Large intestine (tissue), 3 donors: Measurements from ENCODE around the gene DIP2C. TPM values are rescaled to one million over a fixed set of nuclear protein-coding genes. Genes with fewer than 3 reads are reported as not detected.

Source experiments
- DNase-seq, 2 donors: peaks; one replicate each; pipeline versions ENCODE4 v3.0.0 to v3.0.0-alpha.2; 2013
- H3K27ac ChIP-seq: one replicate; pipeline ENCODE4 v1.5.1; 2013; ENCODE audit warnings: low read length
- H3K27me3 ChIP-seq: 2 replicates; pipeline ENCODE4 v1.6.1; 2013; ENCODE audit warnings: low read length; ENCODE audit not compliant: control insufficient read depth, insufficient read depth
- H3K36me3 ChIP-seq: 2 replicates; pipeline ENCODE4 v1.6.1; 2013; ENCODE audit warnings: low read length; ENCODE audit not compliant: control insufficient read depth, insufficient read depth
- H3K4me1 ChIP-seq: one replicate; pipeline ENCODE4 v1.6.1; 2013; ENCODE audit warnings: low read length; ENCODE audit not compliant: control insufficient read depth, insufficient read depth
- H3K4me3 ChIP-seq: one replicate; pipeline ENCODE4 v1.5.1; 2013; ENCODE audit warnings: low read length
- H3K9me3 ChIP-seq: one replicate; pipeline ENCODE4 v1.6.1; 2013; ENCODE audit warnings: mild to moderate bottlenecking, low read depth, low read length, moderate library complexity; ENCODE audit not compliant: control insufficient read depth
- WGBS: methylation state at CpG from one replicate; pipeline ENCODE4 v1.1.5; 2013; ENCODE audit warnings: low lambda C conversion rate; ENCODE audit not compliant: insufficient coverage; 5-methylcytosine and 5-hydroxymethylcytosine counted together
- polyA plus RNA-seq: library from polyadenylated mRNA; unstranded; fragments of 120-200 nt; gene quantifications from one replicate; pipeline ENCODE4 v1.2.1, GENCODE V29; 2013

Gene DIP2C
- polyA plus RNA-seq, 1 donor: 16.5 TPM

DNA sequence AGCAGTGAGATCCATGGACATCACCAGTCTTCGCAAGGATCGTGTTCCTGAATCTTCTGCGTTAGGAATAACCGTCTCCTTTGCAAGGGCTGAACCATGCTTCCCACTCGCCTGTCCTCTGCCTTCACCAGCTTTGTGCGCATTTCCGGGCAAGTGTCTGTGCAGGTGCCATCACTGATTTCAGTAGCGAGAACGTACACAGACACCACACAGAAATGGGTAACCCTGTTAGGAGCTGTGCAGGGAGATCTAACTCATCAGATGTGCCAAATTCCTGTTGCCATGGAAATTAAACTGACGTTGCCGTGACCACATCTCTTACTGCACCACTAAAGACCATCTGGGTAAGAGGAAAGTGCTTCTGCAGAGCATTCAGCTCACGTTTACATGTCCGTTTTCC lies 146.3 kb downstream of the DIP2C start:
- no CpG with 5 or more reads among the region's 13 CpGs for WGBS
- Histone ChIP-seq H3K4me3 (no peak overlapping the region), H3K27ac (no peak overlapping the region), H3K9me3 (no peaks in the 10 kb centered on the region), H3K27me3 (no peaks in the 10 kb centered on the region), H3K36me3 (no peaks in the 10 kb centered on the region), H3K4me1 (peaks cover 14% of the 10 kb centered on the region)
- DNase-seq: no peak

GRCh38 chr10:541750-542371 lies 147.6 kb downstream of the DIP2C start:
- WGBS: no CpG with 5 or more reads among the region's 16 CpGs
- H3K36me3 ChIP-seq: no peaks in the 10 kb centered on the region
- DNase-seq: peak in 1 of 2 donors; percentile 57
- H3K4me3 ChIP-seq: no peak overlapping the region
- no peaks in the 10 kb centered on the region for H3K27me3 ChIP-seq
- no peak overlapping the region for H3K27ac ChIP-seq
- H3K4me1 ChIP-seq: peaks cover 9% of the 10 kb centered on the region
- no peaks in the 10 kb centered on the region for H3K9me3 ChIP-seq

DNA sequence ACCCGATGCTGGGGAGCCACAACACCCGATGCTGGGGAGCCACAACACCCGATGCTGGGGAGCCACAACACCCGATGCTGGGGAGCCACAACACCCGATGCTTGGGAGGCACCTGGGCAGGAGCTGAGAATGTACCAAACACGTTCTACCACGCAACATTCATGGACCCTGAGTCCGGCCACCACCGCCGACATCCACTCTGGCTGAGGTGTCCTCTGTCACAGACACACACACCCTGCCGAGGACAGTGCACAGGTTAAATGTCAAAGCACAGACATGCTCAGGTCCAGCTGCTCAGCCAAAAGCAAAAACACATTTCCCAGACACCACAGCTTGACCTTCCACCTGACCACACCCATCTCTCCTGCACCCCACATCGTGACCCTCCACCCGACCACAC lies 148.4 kb downstream of the DIP2C start:
- peaks cover 3% of the 10 kb centered on the region for H3K4me1 ChIP-seq
- no CpG with 5 or more reads among the region's 13 CpGs for WGBS
- H3K27me3 ChIP-seq: no peaks in the 10 kb centered on the region
- no peaks in the 10 kb centered on the region for H3K9me3 ChIP-seq
- H3K27ac ChIP-seq: no peak overlapping the region
- no peak for DNase-seq
- H3K36me3 ChIP-seq: no peaks in the 10 kb centered on the region
- H3K4me3 ChIP-seq: no peak overlapping the region

DNA sequence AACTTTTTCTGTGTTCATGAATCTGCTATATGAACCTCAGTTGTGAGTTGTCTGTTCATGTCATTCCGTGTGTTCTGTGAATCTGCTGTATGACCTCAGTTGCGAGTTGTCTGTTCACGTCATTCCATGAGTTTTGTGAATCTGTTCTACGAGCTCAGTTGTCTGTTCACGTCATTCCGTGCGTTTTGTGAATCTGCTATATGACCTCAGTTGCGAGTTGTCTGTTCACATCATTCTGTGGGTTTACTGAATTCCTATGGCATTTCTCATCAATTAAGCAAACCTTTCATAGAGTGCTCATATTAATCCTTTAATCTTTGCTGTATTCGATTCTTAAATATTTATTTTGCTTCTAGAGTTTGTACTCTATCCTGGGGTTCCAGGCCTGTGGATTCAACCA lies 150.6 kb downstream of the DIP2C start:
- no peaks in the 10 kb centered on the region for H3K36me3 ChIP-seq
- H3K9me3 ChIP-seq: no peaks in the 10 kb centered on the region
- H3K4me3 ChIP-seq: no peak overlapping the region
- H3K27me3 ChIP-seq: no peaks in the 10 kb centered on the region
- peaks cover 3% of the 10 kb centered on the region for H3K4me1 ChIP-seq
- WGBS: 93% methylated on average over 5 of the region's 9 CpGs
- no peak overlapping the region for H3K27ac ChIP-seq
- DNase-seq: no peak

DNA sequence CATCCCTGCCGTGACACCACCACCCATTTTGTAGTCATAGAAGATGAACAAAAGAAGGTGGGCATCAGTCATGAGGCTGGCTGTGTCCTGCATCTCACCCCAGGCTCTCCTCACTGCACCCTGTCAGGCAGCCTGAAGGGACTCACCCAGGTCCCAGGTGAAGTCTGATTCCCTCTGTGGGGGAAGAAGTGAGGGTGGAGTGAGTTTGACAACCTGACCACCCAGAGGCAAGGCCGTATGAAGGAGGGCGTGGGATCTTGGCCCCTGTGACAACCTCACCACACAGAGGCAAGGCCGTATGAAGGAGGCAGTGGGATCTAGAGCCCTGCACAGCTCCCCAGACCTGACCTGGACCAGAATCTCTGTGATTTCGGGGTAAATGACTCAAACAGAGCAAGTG lies 152.5 kb downstream of the DIP2C start:
- Histone ChIP-seq H3K27ac (no peak overlapping the region), H3K4me1 (peaks cover 3% of the 10 kb centered on the region), H3K36me3 (no peaks in the 10 kb centered on the region), H3K4me3 (no peak overlapping the region), H3K9me3 (no peaks in the 10 kb centered on the region), H3K27me3 (no peaks in the 10 kb centered on the region)
- DNase-seq: no peak
- 100% methylated on average over 1 of the region's 5 CpGs for WGBS

GRCh38 chr10:536371-536925 lies 153.0 kb downstream of the DIP2C start:
- DNase-seq: no peak
- WGBS: no CpG with 5 or more reads among the region's 9 CpGs
- H3K4me1 ChIP-seq: no peaks in the 10 kb centered on the region

GRCh38 chr10:535952-536351 lies 153.5 kb downstream of the DIP2C start:
- DNase-seq: no peak
- 80% methylated on average over 1 of the region's 8 CpGs for WGBS

More at GRCh38 chr10:536371-536925, 153.0 kb downstream of the DIP2C start:
- Histone ChIP-seq H3K9me3 (no peaks in the 10 kb centered on the region), H3K27ac (no peak overlapping the region), H3K36me3 (no peaks in the 10 kb centered on the region), H3K4me3 (no peak overlapping the region), H3K27me3 (no peaks in the 10 kb centered on the region)

GRCh38 chr10:535051-535450 lies 154.4 kb downstream of the DIP2C start:
- H3K36me3 ChIP-seq: no peaks in the 10 kb centered on the region
- H3K9me3 ChIP-seq: no peaks in the 10 kb centered on the region
- H3K4me1 ChIP-seq: no peaks in the 10 kb centered on the region
- no peak overlapping the region for H3K4me3 ChIP-seq
- H3K27ac ChIP-seq: no peak overlapping the region
- DNase-seq: no peak
- WGBS: no CpG with 5 or more reads among the region's 9 CpGs
- no peaks in the 10 kb centered on the region for H3K27me3 ChIP-seq

More at GRCh38 chr10:535952-536351, 153.5 kb downstream of the DIP2C start:
- no peak overlapping the region for H3K4me3 ChIP-seq
- H3K4me1 ChIP-seq: no peaks in the 10 kb centered on the region
- H3K27ac ChIP-seq: no peak overlapping the region
- H3K9me3 ChIP-seq: no peaks in the 10 kb centered on the region
- no peaks in the 10 kb centered on the region for H3K36me3 ChIP-seq
- H3K27me3 ChIP-seq: no peaks in the 10 kb centered on the region

GRCh38 chr10:534047-534566 lies 155.4 kb downstream of the DIP2C start:
- DNase-seq: no peak
- WGBS: 100% methylated on average over 1 of the region's 14 CpGs
- Histone ChIP-seq H3K27ac (no peak overlapping the region), H3K4me3 (no peak overlapping the region), H3K36me3 (no peaks in the 10 kb centered on the region), H3K27me3 (no peaks in the 10 kb centered on the region), H3K9me3 (no peaks in the 10 kb centered on the region), H3K4me1 (no peaks in the 10 kb centered on the region)

DNA sequence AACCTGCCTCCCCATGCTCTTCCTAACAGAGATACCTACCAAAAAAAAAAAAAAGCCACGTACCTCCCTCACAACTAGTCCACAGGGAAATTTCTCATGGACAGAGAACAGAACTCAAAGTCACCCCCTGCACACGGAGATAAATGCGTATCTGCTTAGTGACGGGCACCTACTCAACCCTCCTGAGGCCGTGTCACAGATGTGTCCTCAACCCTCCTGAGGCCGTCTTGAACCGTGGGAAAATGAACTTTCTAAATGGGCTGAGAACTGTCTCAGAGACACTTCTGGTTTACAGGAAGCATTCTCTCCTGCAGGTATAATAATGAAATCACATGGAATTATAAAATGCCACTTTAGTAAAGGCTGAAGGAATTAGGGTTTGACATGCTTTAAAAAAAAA lies 155.9 kb downstream of the DIP2C start:
- Histone ChIP-seq H3K36me3 (no peaks in the 10 kb centered on the region), H3K9me3 (no peaks in the 10 kb centered on the region), H3K4me1 (no peaks in the 10 kb centered on the region), H3K27ac (no peak overlapping the region), H3K4me3 (no peak overlapping the region), H3K27me3 (no peaks in the 10 kb centered on the region)
- DNase-seq: no peak
- no CpG with 5 or more reads among the region's 7 CpGs for WGBS

GRCh38 chr10:533186-533585 lies 156.3 kb downstream of the DIP2C start:
- no peaks in the 10 kb centered on the region for H3K4me1 ChIP-seq
- no peak overlapping the region for H3K4me3 ChIP-seq
- DNase-seq: no peak
- no peak overlapping the region for H3K27ac ChIP-seq
- WGBS: no CpG with 5 or more reads among the region's 7 CpGs
- H3K9me3 ChIP-seq: no peaks in the 10 kb centered on the region
- H3K36me3 ChIP-seq: no peaks in the 10 kb centered on the region
- H3K27me3 ChIP-seq: no peaks in the 10 kb centered on the region
